Nucleus accumbens (tissue), 56 donors: Measurements from ENCODE around the gene TEX261.

Experiments used
- DNase-seq, 56 donors: peaks; one replicate each; lab custom pipeline; 2025; lab: John Stamatoyannopoulos, UW

The TEX261 gene

DNA sequence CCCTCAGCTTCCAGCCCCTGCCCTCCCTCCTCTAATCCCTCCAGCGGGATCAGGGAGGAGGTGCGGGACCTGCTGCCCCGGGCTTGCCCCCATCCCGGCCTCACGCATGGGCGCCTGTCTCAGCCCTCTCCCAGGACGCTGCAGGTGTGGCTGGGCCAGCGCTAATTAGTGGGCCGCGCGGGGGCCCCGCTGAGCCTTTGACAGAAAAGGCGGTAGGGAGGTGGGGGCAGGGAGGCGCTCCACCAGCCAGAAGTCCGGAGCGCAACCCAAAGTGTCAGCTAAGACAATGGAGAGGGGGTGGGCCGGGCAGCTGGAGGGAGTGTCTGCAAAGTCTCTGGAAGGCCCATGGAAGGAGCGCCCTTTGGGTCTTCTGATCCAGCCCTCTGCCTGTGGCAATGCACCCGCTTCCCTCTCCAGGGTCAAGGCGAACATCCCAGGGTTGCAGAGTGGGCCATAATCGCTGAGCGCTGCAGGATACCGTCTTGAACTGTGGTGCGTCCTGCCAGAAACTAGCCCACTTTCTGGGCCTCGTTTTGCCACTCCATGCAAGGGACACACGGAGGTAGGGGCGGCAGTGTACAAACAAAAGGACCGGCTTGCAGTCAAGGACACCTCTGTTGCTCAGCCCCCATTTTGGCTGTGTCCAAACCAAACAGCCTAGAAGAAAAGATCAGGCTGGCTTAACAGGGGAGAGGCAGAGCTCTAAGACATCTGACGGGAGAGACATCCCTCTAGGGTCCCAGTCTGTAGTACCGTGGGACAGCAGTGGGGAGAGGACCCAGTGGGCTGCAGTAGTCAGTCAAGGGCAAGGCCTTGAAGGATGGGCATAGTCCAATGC lies 55.5 kb downstream of the TEX261 start:
- DNase-seq: no peak

DNA sequence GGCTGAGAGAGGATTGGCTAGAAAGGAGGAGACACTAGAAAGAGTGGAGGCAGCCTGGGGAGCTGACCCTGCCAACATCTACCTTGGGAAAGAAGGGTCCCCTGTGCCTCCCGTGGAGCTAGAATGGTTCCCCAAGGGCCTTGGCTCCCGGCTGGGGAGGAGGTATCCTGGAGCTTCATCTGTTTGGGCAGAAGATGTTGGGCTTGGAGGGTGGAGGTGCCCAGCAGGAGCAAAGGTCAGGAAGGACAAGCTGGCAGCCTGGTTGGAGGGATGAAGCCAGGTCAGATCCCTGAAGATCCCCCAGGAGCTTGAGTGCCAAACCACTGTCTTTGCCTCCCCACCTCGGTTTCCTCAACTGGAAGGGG lies 56.1 kb downstream of the TEX261 start:
- DNase-seq: no peak

DNA sequence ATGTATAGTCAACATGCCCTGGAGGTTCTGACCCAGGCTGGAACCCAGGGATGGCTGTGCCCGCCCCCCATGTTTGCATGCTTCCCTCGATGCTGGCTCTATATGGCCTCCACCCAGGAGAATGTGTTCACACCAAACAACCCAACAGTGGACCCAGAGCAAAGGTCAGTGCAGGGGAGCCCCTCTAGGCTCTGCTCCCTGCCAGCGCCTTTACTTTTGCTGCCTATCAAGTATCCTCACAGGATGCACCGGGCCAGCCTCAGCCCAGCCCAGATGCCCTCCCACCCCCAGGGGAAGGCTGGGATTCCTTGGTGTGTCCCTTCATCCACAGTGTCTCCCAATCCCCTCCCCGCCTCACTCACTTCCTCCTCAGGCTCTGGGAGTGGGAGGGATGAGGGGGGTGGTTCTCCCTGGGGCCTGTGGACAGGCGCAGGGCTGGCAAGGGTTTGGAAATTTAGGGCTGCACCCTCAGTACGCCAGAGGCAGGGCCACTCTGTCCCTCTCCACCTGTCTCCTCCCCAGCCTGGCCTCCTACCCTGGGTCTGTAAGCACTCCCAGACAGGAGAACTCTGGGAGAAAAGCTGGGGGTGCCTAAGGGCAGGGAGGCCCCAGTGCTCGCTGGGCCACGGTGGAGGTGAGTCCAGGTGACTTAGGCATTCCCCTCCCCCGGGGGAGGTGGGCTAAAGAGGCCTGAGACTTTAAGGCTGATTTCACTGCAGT lies 56.6 kb downstream of the TEX261 start:
- no peak for DNase-seq

DNA sequence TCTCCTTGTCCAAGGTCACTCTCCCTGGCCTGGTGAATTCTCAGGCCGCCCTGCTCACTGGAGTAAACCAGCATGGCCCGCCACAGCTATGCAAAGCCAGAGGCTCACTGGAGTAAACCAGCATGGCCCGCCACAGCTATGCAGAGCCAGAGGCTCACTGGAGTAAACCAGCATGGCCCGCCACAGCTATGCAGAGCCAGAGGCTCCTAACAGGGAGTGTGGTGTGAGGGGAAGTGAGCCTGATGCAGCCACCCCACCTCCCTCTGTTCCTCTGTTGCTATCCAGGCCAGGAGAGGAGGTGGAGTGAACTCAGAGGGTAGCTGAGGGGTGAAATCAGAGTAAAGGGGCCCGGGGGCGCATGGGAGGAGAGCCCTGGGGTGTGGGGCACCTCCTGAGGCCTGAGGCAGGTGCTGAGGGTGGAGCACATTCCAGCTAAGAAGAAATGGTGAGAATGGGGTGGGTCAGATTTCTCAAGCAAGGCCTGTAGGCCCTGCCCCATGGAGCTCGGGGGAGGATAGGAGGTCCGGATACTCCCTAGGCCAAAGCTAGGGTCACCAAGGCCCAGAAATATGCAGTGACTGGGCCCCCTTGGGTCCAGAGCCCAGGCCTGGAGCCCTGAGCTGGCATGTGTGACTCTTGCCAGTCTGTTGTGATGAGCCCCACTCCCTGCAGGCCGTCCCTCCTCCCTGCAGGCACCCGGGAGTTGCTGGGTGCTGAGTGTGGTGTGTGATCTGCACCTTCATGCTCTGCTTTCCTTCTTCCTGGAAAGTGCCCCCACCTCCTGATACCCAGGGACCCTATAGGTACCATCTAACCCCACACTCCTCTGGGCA lies 57.5 kb downstream of the TEX261 start:
- DNase-seq: no peak

DNA sequence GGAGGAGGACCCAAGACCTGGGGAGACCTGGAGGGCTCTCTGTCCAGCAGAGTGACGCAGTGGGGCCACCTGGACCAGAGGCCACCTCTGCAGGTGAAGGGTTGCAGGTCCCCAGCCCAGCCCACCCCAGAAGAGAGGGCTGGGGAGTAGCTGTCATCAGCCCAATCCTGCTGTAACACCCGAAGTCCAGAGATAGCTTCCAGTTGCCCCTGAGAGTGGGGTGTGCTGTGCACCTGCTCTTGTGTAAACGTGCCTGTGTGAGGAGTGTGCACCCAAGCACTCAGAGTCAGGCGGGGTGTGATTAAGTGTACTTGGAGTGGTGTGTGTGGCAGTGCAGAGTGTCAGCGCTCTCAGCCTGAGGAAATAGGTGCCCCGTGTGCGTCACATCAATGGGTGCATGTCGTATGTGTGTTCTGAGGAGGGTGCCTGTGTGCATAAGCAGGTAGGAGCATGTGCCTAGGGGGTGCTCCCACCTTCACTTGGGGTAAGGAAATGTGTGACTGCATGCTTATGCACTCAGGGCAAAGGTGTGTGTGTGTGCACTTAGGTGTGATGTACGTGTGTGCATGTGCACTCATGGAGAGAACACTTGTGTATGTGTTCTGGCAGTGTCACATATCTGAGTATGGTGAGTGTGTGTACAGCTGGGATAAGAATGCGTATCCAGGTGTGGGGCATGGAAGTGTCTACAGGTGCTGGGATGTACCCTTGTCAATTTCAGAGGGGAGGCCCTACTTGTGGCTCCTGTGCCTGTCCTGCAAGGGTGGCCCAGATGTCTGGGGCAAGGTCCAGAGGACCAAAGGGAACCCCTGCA lies 58.3 kb downstream of the TEX261 start:
- DNase-seq: no peak
